ENCODE data around the gene FASN. TPM values are rescaled to one million over a fixed set of nuclear protein-coding genes. Genes with fewer than 3 reads are reported as not detected.

Gene FASN
- total and polyA plus RNA-seq, 2 of the 4 experiments (the other 2 are of a cell fraction) = 12.4 to 56.0 TPM

- Histone ChIP-seq H3K4ac (ENCODE audit: low read depth, low read length) (no peak overlapping the region), H3K9ac (ENCODE audit: low read depth, low read length) (no peak overlapping the region), H4K5ac (ENCODE audit: low read depth, low read length) (no peak overlapping the region; the same call in 1 of the 2 replicates), H3K4me2 (ENCODE audit: low read depth, low read length) (no peak overlapping the region), H3K56ac (ENCODE audit: extremely low read depth, insufficient read depth, low read length) (no peak overlapping the region), H3K4me3 (ENCODE audit: insufficient read depth, low read depth, low read length) (no peak overlapping the region), H3K79me1 (ENCODE audit: low read depth in 1 of 2, low read length in 2 of 2) (peaks cover 0 to 3% of the 10 kb centered on the region in 2 experiments; a peak in 2 of 4 replicates), H2AK5ac (ENCODE audit: low read depth, low read length) (no peak overlapping the region), H4K8ac (ENCODE audit: low read depth in 2 of 2, low read length in 2 of 2) (no peak overlapping the region), H3K27ac (ENCODE audit: insufficient read depth, low read length) (no peak overlapping the region), H3K27me3 (ENCODE audit: control insufficient read depth, insufficient read depth, low read length) (no peaks in the 10 kb centered on the region), H2BK120ac (ENCODE audit: low read depth, low read length) (no peak overlapping the region), H3K9me3 (ENCODE audit: control insufficient read depth, insufficient read depth, low read length) (no peaks in the 10 kb centered on the region), H3K23ac (ENCODE audit: low read depth, low read length) (no peak overlapping the region), H3K9me1 (ENCODE audit: insufficient read depth, low read length) (0 out of 2 replicates have a peak, but pooled peaks cover 4% of the 10 kb centered on the region), H3K14ac (replicated peaks; ENCODE audit: low read depth, low read length) (no peak overlapping the region), H2AFZ (replicated peaks; ENCODE audit: low read length, poor library complexity) (no peak overlapping the region), H4K91ac (ENCODE audit: insufficient read depth, low read depth, low read length) (no peak overlapping the region), H2BK15ac (ENCODE audit: low read depth, low read length) (no peak overlapping the region), H3K4me1 (ENCODE audit: control insufficient read depth, insufficient read depth, low read length) (peaks cover 12% of the 10 kb centered on the region), H2AK9ac (replicated peaks; ENCODE audit: low read depth, low read length, poor library complexity) (peak overlapping the region; percentile 7), H3K36me3 (ENCODE audit: control insufficient read depth, insufficient read depth, low read length) (peaks cover 1% of the 10 kb centered on the region; the same call in 1 of the 2 replicates), H2BK5ac (ENCODE audit: low read depth, low read length, poor library complexity, severe bottlenecking) (no peak overlapping the region), H4K20me1 (ENCODE audit: insufficient read depth, low read length) (no peaks in the 10 kb centered on the region), H2BK20ac (ENCODE audit: low read depth, low read length) (no peak overlapping the region), H3K18ac (ENCODE audit: low read depth, low read length) (no peak overlapping the region)
- BruUV-seq (replicated peaks) = no TSS peak
- in situ Hi-C loops (cut with MboI; ENCODE audit: low sequenced_read_pairs) (no loop called here), dilution Hi-C loops (cut with HindIII; ENCODE audit: low sequenced_read_pairs, unreplicated experiment) (no loop called here), intact Hi-C loops (cut with micrococcal nuclease) (no loop called here)
- TF ChIP-seq ELK1 (IDR thresholded peaks at IDR 0.05; ENCODE audit: borderline replicate concordance, low read depth, low read length) (no peak), USF2 (IDR thresholded peaks at IDR 0.05; ENCODE audit: low read depth, low read length) (no peak), BHLHE40 (IDR thresholded peaks at IDR 0.05; ENCODE audit: low read depth, low read length) (no peak), RAD21 (IDR thresholded peaks at IDR 0.05; ENCODE audit: low read length) (no peak), RFX5 (IDR thresholded peaks at IDR 0.05; ENCODE audit: low read depth, low read length) (no peak), MXI1 (IDR thresholded peaks at IDR 0.05; ENCODE audit: borderline replicate concordance, low read depth, low read length) (no peak), MAZ (IDR thresholded peaks at IDR 0.05; ENCODE audit: borderline replicate concordance, low read depth, low read length) (no peak), RCOR1 (IDR thresholded peaks at IDR 0.05; ENCODE audit: insufficient replicate concordance, low read length) (no peak), NFE2L2 (IDR thresholded peaks at IDR 0.05; ENCODE audit: low read depth, low read length) (no peak), SMC3 (IDR thresholded peaks at IDR 0.05; ENCODE audit: low read depth, low read length) (no peak), MAFK (IDR thresholded peaks at IDR 0.05; ENCODE audit: low read depth, low read length) (no peak), POLR2A (IDR thresholded peaks at IDR 0.05; ENCODE audit: low read depth, low read length) (no peak), CHD1 (IDR thresholded peaks at IDR 0.05; ENCODE audit: low read depth, low read length) (no peak), CEBPB (IDR thresholded peaks at IDR 0.05; ENCODE audit: low read depth, low read length) (no peak)
- WGBS, 2 experiments (ENCODE audit: extremely low coverage in 2 of 2, insufficient read length in 1 of 2) = 77% methylated on average over 3 of the region's 13 CpGs; no CpG with 5 or more reads in 1 of the 2 experiments
- ChIA-PET POLR2A (ENCODE audit: unreplicated experiment) (no interaction called here), CTCF (no interaction called here)
- no peak for ATAC-seq (ENCODE audit: low read depth)
- no peak for DNase-seq
Observed at GRCh38 chr17:82105417-82105881, 7.4 kb upstream of the FASN start.
